Measurements from ENCODE around the gene WDHD1. TPM values are rescaled to one million over a fixed set of nuclear protein-coding genes. Genes with fewer than 3 reads are reported as not detected.

The WDHD1 gene
- total RNA-seq, 1 donor from 2014 or later = 10.0 TPM

DNA sequence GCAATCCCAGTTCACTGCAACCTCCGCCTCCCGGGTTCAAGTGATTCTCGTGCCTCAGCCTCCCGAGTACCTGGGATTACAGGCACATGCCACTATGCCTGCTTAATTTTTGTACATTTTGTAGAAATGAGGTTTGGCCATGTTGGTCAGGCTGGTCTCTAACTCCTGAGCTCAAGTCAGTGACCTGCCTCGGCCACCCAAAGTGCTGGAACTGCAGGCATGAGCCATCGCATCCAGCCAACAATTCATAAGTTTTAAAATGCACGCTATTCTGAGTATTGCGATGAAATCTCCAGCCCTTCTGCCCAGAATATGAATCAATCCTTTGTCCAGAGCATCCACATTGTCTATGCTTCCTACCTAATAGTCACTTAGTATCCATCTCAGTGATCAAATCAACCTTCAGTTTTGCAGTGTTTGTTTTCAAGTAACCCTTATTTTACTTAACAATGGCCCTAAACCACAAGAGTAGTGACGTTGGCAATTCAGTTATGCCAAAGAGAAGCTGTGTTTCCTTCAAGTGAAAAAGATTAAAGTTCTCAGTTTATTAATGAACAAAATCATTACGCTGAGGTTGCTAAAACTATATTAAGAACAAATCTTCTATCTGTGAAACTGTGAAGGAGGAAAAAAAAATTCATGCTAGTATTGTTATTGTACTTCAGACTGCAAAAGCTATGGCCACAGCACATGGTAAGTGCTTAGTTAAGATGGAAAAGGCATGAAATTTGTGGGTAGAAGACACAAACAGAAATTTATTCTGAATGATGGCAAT is 135.2 kb downstream of the WDHD1 start:
- TF ChIP-seq, protein P1, sequence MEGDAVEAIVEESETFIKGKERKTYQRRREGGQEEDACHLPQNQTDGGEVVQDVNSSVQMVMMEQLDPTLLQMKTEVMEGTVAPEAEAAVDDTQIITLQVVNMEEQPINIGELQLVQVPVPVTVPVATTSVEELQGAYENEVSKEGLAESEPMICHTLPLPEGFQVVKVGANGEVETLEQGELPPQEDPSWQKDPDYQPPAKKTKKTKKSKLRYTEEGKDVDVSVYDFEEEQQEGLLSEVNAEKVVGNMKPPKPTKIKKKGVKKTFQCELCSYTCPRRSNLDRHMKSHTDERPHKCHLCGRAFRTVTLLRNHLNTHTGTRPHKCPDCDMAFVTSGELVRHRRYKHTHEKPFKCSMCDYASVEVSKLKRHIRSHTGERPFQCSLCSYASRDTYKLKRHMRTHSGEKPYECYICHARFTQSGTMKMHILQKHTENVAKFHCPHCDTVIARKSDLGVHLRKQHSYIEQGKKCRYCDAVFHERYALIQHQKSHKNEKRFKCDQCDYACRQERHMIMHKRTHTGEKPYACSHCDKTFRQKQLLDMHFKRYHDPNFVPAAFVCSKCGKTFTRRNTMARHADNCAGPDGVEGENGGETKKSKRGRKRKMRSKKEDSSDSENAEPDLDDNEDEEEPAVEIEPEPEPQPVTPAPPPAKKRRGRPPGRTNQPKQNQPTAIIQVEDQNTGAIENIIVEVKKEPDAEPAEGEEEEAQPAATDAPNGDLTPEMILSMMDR (IDR thresholded peaks at IDR 0.05; ENCODE audit: insufficient read depth, low read length, severe bottlenecking) = no peak
- FAIRE-seq (no peak), DNase-seq (ENCODE audit: low read depth) (no peak)
- Histone ChIP-seq H3K36me3 (ENCODE audit: control insufficient read depth, insufficient read depth, low read length) (no peaks in the 10 kb centered on the region), H3K4me3 (ENCODE audit: low read depth, low read length) (no peak overlapping the region), H3K27me3 (ENCODE audit: control insufficient read depth, insufficient read depth, low read length) (no peaks in the 10 kb centered on the region)

DNA sequence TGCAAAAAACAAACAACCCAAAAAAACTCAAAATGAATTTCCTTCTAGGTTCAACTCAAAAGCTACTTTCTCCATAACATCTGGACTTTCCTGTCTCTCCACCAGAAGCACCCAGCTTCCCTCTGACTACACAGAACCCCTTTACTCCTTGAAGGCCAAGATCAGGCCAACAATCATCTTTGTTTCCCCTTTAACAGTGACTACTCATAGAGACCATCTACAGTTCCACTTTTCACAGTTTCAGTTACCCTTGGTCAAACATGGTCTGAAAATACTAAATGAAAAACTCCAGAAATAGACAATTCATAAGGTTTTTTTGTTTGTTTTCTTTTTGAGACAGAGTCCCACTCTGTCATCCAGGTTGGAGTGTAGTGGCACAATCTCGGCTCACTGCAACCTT is 136.1 kb downstream of the WDHD1 start:
- Histone ChIP-seq H3K36me3 (ENCODE audit: control insufficient read depth, insufficient read depth, low read length) (no peaks in the 10 kb centered on the region), H3K27me3 (ENCODE audit: control insufficient read depth, insufficient read depth, low read length) (no peaks in the 10 kb centered on the region), H3K4me3 (ENCODE audit: low read depth, low read length) (no peak overlapping the region)
- no peak for FAIRE-seq
- no peak for DNase-seq (ENCODE audit: low read depth)
- TF ChIP-seq, protein P1 (IDR thresholded peaks at IDR 0.05; ENCODE audit: insufficient read depth, low read length, severe bottlenecking) = no peak

DNA sequence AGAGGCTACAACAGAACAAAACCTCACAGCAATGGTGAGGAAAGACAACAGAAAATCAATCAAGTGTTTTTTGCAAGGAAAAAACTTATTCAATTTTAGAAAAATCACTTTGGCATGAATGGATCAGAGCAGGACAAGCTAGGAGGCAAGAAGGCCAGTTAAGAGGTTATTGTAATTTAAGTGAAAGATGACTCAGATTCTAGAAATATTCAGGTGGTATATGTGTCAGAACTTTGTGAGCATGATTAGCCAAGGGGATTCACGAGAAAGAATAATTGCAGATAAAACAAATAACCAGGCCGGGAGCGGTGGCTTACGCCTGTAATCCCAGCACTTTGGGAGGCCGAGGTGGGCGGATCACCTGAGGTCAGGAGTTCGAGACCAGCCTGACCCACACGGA is 137.0 kb downstream of the WDHD1 start:
- no peaks in the 10 kb centered on the region for H3K36me3 ChIP-seq (ENCODE audit: control insufficient read depth, insufficient read depth, low read length)
- DNase-seq (ENCODE audit: low read depth) (peak; percentile 73), FAIRE-seq (no peak)
- no peak overlapping the region for H3K4me3 ChIP-seq (ENCODE audit: low read depth, low read length)
- H3K27me3 ChIP-seq (ENCODE audit: control insufficient read depth, insufficient read depth, low read length) = no peaks in the 10 kb centered on the region
- TF ChIP-seq, protein P1 (IDR thresholded peaks at IDR 0.05; ENCODE audit: insufficient read depth, low read length, severe bottlenecking) = no peak

Other genes with a start within 250 kb of the WDHD1 start
- 7.9 and 9.0 TPM in 2 replicates for gene GCH1, start 124.3 kb downstream of the WDHD1 start, total RNA-seq
- gene SOCS4, start 137 bp upstream of the WDHD1 start, total RNA-seq = 10.0 and 13.6 TPM in 2 replicates
- 12.1 and 12.7 TPM in 2 replicates for gene MAPK1IP1L, start 24.5 kb upstream of the WDHD1 start, total RNA-seq
- gene LGALS3, start 102.2 kb upstream of the WDHD1 start, total RNA-seq = 198 and 253 TPM in 2 replicates
- gene DLGAP5, start 164.5 kb upstream of the WDHD1 start, total RNA-seq = 0.26 and 0.38 TPM in 2 replicates
- 28.9 and 29.5 TPM in 2 replicates for gene FBXO34, start 244.3 kb upstream of the WDHD1 start, total RNA-seq

Data from bronchial epithelial cell (primary cell).